Suprapubic skin (tissue), 4 donors: ENCODE results near the gene TSR2. TPM values are rescaled to one million over a fixed set of nuclear protein-coding genes. Genes with fewer than 3 reads are reported as not detected.

Experiments
- DNase-seq, 2 donors: peaks; one replicate each; pipeline ENCODE4 v3.0.0-alpha.2; 2019; ENCODE audit warnings: low spot score in 2 of 2
- H3K27ac ChIP-seq: fragments of 200-600 bp; sonication (generic); one replicate; pipeline ENCODE4 v1.5.1; 2019
- H3K27me3 ChIP-seq: fragments of 200-600 bp; sonication (generic); one replicate; pipeline ENCODE4 v1.5.1; 2019
- H3K36me3 ChIP-seq: fragments of 200-600 bp; sonication (generic); one replicate; pipeline ENCODE4 v1.5.1; 2019
- H3K4me1 ChIP-seq: fragments of 200-600 bp; sonication (generic); one replicate; pipeline ENCODE4 v1.5.1; 2019
- H3K4me3 ChIP-seq: fragments of 200-600 bp; sonication (generic); one replicate; pipeline ENCODE4 v1.5.1; 2019; ENCODE audit warnings: mild to moderate bottlenecking
- H3K9me3 ChIP-seq: fragments of 200-600 bp; sonication (generic); one replicate; pipeline ENCODE4 v1.5.1; 2019
- EP300 ChIP-seq: sonication (generic); formaldehyde crosslinking; IDR thresholded peaks from one replicate; pipeline ENCODE4 v1.6.1; 2017; ENCODE audit warnings: antibody characterized with exemption
- POLR2A ChIP-seq, 2 donors: fragments of 450-650 bp; IDR thresholded peaks; one replicate each; pipeline ENCODE4 v1.6.1; 2017; ENCODE audit warnings: antibody characterized with exemption in 2 of 2, mild to moderate bottlenecking in 2 of 2, moderate library complexity in 2 of 2
- POLR2AphosphoS5 ChIP-seq, 3 donors: sonication (generic); formaldehyde crosslinking; IDR thresholded peaks; one replicate each; pipeline ENCODE4 v1.6.1; 2017; ENCODE audit warnings: antibody characterized with exemption in 3 of 3
- WGBS: methylation state at CpG from one replicate; pipeline ENCODE4 v1.1.5; 2018; 5-methylcytosine and 5-hydroxymethylcytosine counted together
- total RNA-seq, 4 donors: library from RNA; depleted of rRNA; stranded (reverse); fragments of >200 nt; gene quantifications; one replicate each; pipeline ENCODE4 v1.1.0, GENCODE V29; 2016
- TF ChIP-seq, protein P1 (sequence below), 2 donors: fragments of 200-600 bp in 1 of 2; fragments of 450-650 bp in 1 of 2; sonication (generic) in 1 of 2; IDR thresholded peaks; one replicate each; pipeline ENCODE4 v1.5.1; 2016 to 2019; ENCODE audit warnings: antibody characterized with exemption in 2 of 2, mild to moderate bottlenecking in 1 of 2, moderate library complexity in 1 of 2

TSR2 gene
- total RNA-seq, 4 donors from 2014 or later, result 18.2 to 26.3 (median 21.9) TPM

DNA sequence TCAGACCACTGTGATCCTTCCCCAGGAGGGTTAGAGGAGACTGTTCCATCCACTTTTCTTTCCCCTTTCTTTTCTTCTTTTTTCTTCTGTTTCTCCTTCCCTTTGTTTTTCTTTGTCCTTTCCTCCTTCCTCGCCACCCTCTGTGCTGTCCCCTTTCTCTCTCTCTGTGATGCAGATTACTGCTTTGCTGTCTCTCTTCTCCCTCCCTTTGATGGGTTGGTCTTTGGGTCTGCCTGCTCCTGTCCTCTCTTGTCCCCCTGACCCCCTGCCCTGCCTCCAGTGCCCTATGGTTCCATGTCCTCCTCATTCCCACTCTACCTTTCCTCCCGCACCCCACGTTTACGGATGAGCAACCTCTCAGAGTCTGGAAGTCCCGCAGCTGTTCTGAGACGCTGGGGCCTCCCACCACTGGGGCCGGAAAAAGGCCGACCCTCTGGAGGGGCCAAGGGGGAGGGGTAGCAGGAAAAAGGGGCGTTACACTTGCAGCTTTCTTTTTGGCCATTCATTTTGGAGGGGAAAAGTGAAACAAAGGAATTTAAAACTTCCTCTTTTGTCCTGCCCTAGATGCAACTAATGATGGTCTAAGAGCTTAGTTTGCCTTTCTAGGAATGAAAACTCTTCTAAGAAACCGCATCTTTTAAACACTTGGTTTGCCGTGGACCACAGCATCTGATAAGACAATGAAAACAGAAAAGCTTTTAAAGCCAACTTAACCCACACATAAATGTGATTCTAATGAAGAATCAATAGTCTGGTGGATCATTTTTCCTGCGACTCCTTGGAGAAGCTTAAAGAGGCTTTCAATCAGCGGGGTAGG, 24.5 kb upstream of the TSR2 start:
- H3K4me3 ChIP-seq, result no peak overlapping the region
- no peaks in the 10 kb centered on the region for H3K9me3 ChIP-seq
- WGBS, result 57% methylated on average over 13 of the region's 13 CpGs
- no peak overlapping the region for H3K27ac ChIP-seq
- TF ChIP-seq, protein P1, sequence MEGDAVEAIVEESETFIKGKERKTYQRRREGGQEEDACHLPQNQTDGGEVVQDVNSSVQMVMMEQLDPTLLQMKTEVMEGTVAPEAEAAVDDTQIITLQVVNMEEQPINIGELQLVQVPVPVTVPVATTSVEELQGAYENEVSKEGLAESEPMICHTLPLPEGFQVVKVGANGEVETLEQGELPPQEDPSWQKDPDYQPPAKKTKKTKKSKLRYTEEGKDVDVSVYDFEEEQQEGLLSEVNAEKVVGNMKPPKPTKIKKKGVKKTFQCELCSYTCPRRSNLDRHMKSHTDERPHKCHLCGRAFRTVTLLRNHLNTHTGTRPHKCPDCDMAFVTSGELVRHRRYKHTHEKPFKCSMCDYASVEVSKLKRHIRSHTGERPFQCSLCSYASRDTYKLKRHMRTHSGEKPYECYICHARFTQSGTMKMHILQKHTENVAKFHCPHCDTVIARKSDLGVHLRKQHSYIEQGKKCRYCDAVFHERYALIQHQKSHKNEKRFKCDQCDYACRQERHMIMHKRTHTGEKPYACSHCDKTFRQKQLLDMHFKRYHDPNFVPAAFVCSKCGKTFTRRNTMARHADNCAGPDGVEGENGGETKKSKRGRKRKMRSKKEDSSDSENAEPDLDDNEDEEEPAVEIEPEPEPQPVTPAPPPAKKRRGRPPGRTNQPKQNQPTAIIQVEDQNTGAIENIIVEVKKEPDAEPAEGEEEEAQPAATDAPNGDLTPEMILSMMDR (IDR thresholded peaks at IDR 0.05), result no peak
- TF ChIP-seq POLR2A (IDR thresholded peaks at IDR 0.05) (no peak), POLR2AphosphoS5 (IDR thresholded peaks at IDR 0.05) (no peak), EP300 (no peak)
- DNase-seq, result no peak
- H3K27me3 ChIP-seq, result no peaks in the 10 kb centered on the region
- no peaks in the 10 kb centered on the region for H3K36me3 ChIP-seq
- no peaks in the 10 kb centered on the region for H3K4me1 ChIP-seq

DNA sequence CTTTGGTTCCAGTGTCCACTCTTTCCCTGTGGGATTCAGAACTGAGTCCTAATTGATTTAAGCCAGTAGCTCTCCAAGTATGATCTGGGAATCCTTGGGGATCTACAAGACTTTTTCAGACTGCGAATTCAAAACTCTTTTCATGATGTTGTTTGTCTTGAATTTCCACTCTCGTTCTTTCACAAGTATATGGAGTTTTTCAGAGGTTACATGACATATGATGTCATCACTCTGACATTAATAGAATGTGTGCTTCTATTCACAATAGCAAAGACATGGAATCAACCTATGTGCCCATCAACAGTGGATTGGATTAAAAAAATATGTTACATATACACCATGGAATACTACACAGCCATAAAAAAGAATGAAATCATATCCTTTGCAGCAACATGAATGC, 23.2 kb upstream of the TSR2 start:
- no peak overlapping the region for H3K4me3 ChIP-seq
- no peaks in the 10 kb centered on the region for H3K27me3 ChIP-seq
- H3K4me1 ChIP-seq, result no peaks in the 10 kb centered on the region
- no peaks in the 10 kb centered on the region for H3K36me3 ChIP-seq
- TF ChIP-seq POLR2A (IDR thresholded peaks at IDR 0.05) (no peak), POLR2AphosphoS5 (IDR thresholded peaks at IDR 0.05) (no peak), EP300 (no peak)
- H3K9me3 ChIP-seq, result no peaks in the 10 kb centered on the region
- no peak overlapping the region for H3K27ac ChIP-seq
- no peak for DNase-seq
- WGBS, result 78% methylated on average over 2 of the region's 2 CpGs

DNA sequence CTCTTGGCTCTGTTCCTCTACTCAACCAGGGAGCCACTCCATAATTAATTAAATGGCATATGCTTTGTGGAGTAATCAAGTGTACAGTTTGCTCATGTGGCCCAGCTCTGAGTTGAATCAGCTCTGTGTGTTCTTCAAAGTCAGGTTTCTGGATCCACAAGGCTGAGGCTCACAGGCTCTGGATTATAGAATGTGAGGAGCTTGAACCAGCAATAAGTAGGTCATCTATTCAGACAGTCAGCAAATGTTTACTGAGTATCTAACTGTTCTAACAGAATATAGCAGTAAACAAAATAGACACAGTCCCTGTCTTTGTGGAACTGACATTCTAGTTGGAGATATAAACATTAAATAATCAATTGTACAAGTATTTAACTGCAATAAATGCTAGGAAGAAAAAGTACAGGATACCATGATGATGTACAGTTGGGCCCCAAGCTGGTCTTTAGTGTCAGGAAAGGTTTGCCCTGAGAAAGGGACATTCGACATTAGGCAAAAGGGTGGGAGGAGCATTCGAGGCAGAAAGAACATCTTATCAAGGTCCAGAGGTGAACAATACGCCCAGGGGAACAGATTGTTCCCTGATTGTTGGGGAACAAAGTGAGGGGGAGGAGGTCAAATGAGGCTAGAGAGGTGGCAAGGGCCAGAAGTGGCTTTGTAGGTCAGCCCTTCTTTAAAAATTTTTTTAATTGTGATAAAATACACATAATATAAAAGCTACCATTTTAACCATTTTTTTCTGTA, 20.5 kb upstream of the TSR2 start:
- no peak for TF ChIP-seq POLR2AphosphoS5 (IDR thresholded peaks at IDR 0.05)
- no peak for TF ChIP-seq EP300
- TF ChIP-seq, protein P1 (IDR thresholded peaks at IDR 0.05), result no peak
- no peak for TF ChIP-seq POLR2A (IDR thresholded peaks at IDR 0.05)
- DNase-seq, result no peak
- H3K36me3 ChIP-seq, result no peaks in the 10 kb centered on the region
- H3K4me1 ChIP-seq, result no peaks in the 10 kb centered on the region
- no peak overlapping the region for H3K4me3 ChIP-seq
- H3K27ac ChIP-seq, result no peak overlapping the region
- no peaks in the 10 kb centered on the region for H3K9me3 ChIP-seq
- no peaks in the 10 kb centered on the region for H3K27me3 ChIP-seq
- 64% methylated on average over 3 of the region's 3 CpGs for WGBS

DNA sequence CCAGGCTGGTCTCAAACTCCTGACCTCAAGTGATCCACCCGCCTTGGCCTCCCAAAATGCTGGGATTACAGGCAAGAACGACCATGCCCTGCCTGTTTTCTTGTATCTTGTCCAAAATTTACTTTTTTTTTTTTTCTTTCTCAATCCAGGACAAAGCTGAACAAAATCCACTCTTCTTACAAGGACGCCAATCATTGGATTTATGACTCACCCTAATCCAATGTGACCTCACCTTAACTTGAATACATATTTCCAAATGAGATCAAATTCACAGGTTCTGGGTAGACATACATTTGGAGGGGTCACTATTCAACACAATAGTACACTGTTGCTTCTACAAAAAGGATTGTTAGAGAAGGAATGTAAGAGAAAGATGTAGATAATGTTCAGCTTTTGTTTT, 18.0 kb upstream of the TSR2 start:
- TF ChIP-seq POLR2AphosphoS5 (IDR thresholded peaks at IDR 0.05), result no peak
- TF ChIP-seq POLR2A (IDR thresholded peaks at IDR 0.05), result no peak
- no peak for TF ChIP-seq EP300
- TF ChIP-seq, protein P1 (IDR thresholded peaks at IDR 0.05), result no peak
- no peaks in the 10 kb centered on the region for H3K4me1 ChIP-seq
- no peak overlapping the region for H3K4me3 ChIP-seq
- no peaks in the 10 kb centered on the region for H3K9me3 ChIP-seq
- 72% methylated on average over 3 of the region's 3 CpGs for WGBS
- H3K27ac ChIP-seq, result no peak overlapping the region
- H3K36me3 ChIP-seq, result no peaks in the 10 kb centered on the region
- no peak for DNase-seq
- no peaks in the 10 kb centered on the region for H3K27me3 ChIP-seq

DNA sequence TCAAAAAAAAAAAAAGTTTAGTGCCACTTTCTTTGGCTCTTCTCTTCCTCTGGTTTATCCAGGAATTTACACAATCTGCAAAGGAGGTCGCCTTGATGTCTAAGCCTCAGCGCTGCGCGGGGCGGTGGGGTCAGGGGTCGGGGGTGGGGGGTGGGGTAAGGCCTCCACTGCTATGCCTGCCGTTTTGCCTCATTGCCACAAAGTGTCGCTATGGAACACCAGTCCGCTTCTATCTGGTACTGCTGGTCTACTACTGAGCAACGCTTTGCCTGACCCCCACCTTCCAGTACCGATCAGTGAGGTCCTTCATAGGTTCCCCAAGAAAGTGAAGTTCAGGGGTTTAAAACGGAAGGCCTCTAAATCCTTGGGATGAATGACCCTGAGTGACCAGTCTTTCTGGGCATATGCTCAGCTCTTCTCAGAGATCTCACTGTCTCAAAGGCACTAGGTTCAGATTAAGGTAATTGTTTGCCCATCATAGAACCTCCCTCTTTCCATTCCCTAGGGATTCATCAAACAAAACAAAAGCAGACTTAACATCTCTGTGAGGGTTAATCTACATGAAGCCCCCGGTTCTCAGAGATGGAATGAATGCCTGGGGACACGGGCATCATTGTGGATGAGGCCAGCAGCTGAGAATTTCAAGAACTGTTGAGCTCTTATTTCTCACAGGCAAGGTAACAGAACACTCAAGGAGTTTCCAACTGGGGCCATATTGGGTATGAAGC, 16.9 kb upstream of the TSR2 start:
- Histone ChIP-seq H3K36me3 (no peaks in the 10 kb centered on the region), H3K4me3 (no peak overlapping the region), H3K27ac (no peak overlapping the region), H3K27me3 (no peaks in the 10 kb centered on the region), H3K4me1 (no peaks in the 10 kb centered on the region), H3K9me3 (no peaks in the 10 kb centered on the region)
- no peak for TF ChIP-seq POLR2A (IDR thresholded peaks at IDR 0.05)
- TF ChIP-seq POLR2AphosphoS5 (IDR thresholded peaks at IDR 0.05), result no peak
- TF ChIP-seq, protein P1 (IDR thresholded peaks at IDR 0.05), result no peak
- TF ChIP-seq EP300, result no peak
- 35% methylated on average over 14 of the region's 14 CpGs for WGBS
- no peak for DNase-seq
